Measurements from ENCODE around the gene GRM4. TPM values are rescaled to one million over a fixed set of nuclear protein-coding genes. Genes with fewer than 3 reads are reported as not detected.
A peak's percentile ranks its signal among the peaks of the same experiment; 100 is the strongest.

Gene GRM4
- total RNA-seq, 4 donors from 2014 or later = 0.19 TPM; not detected in 3

DNA sequence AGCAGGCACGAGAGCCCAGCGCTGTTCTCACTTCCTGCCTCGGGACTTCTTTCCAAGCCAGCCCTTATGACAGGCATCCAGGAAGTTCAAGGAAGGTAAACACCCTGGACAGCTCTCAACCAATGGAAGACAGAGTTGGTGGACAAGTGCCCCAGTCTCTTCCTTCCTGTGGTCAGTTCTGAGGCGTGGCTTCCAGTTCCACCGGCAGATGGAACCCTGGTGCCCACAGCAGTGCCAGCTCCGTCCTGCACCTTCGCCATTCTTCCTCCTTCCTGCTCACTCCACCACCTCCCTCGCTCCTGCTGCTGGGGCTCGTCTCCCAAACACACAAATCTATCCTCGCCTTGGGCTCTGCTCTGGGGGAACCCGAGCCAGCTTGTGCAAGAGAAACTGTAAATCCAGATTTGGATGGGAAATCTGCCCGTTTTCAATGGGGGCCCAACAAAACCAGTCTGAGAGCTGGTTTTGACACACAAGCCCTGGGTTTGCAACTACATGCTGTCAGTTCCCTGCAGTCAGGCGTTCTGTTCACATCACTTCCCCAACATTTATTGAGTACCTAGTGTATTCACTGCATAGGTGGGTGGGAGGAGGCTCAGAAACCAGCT is 162.7 kb downstream of the GRM4 start:
- TF ChIP-seq, protein P1, sequence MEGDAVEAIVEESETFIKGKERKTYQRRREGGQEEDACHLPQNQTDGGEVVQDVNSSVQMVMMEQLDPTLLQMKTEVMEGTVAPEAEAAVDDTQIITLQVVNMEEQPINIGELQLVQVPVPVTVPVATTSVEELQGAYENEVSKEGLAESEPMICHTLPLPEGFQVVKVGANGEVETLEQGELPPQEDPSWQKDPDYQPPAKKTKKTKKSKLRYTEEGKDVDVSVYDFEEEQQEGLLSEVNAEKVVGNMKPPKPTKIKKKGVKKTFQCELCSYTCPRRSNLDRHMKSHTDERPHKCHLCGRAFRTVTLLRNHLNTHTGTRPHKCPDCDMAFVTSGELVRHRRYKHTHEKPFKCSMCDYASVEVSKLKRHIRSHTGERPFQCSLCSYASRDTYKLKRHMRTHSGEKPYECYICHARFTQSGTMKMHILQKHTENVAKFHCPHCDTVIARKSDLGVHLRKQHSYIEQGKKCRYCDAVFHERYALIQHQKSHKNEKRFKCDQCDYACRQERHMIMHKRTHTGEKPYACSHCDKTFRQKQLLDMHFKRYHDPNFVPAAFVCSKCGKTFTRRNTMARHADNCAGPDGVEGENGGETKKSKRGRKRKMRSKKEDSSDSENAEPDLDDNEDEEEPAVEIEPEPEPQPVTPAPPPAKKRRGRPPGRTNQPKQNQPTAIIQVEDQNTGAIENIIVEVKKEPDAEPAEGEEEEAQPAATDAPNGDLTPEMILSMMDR (IDR thresholded peaks at IDR 0.05) = no peak
- TF ChIP-seq POLR2A (IDR thresholded peaks at IDR 0.05) = no peak
- no peak overlapping the region for H3K4me3 ChIP-seq (ENCODE audit: low read depth, poor library complexity, severe bottlenecking)
- peak; percentile 33 to 86 for DNase-seq (ENCODE audit: low spot score in 2 of 2)
- WGBS, 2 donors = 20 to 29% methylated on average over 13 of the region's 13 CpGs
- intact Hi-C loops (cut with DNase I; ENCODE audit: low total_unique reads) = no loop called here

DNA sequence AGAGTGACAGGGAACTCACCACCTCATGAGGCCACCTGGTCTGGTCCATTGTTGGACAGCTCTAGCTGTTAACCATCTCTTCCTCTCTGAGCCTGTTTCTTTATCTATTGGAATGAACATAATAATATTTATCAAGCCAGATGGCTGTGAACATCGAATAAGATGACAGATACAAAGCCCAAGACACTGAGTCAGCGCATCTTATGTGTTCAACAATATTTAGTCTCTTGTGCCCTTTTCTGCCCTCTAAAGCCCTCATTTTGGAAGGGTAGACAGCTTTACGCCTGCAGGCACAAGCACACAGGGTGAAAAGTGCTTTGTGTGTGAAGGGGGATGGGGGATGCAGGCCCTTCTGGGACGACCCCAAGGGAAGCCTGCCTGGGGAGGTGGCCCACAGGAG is 164.0 kb downstream of the GRM4 start:
- 83 to 88% methylated on average over 4 of the region's 4 CpGs for WGBS, 2 donors
- DNase-seq (ENCODE audit: low spot score in 2 of 2) = no peak
- no peak overlapping the region for H3K4me3 ChIP-seq (ENCODE audit: low read depth, poor library complexity, severe bottlenecking)
- intact Hi-C loops (cut with DNase I; ENCODE audit: low total_unique reads) = no loop called here
- TF ChIP-seq, protein P1 (IDR thresholded peaks at IDR 0.05) = no peak
- TF ChIP-seq POLR2A (IDR thresholded peaks at IDR 0.05) = no peak

DNA sequence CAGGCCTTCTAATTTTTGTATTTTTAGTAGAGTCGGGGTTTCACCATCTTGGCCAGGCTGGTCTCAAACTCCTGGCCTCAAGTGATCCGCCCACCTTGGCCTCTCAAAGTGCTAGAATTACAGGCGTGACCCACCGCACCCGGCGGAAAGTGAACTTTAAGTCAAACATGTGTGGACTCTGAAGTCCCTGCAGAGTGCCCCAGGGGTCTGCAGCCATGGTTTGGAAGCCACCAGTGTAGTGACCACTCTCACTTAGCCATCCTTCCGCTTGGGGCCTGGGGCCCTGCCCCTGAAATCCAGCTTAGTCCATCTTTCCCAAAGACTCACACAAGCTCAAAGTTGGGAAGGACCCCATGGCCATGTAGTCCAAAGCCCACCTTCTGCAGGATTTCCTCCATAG is 164.5 kb downstream of the GRM4 start:
- peak in 1 of 2 donors; percentile 56 for DNase-seq (ENCODE audit: low spot score in 2 of 2)
- intact Hi-C loops (cut with DNase I; ENCODE audit: low total_unique reads) = no loop called here
- 93 to 95% methylated on average over 7 of the region's 7 CpGs for WGBS, 2 donors
- no peak overlapping the region for H3K4me3 ChIP-seq (ENCODE audit: low read depth, poor library complexity, severe bottlenecking)
- TF ChIP-seq, protein P1 (IDR thresholded peaks at IDR 0.05) = no peak
- TF ChIP-seq POLR2A (IDR thresholded peaks at IDR 0.05) = no peak

DNA sequence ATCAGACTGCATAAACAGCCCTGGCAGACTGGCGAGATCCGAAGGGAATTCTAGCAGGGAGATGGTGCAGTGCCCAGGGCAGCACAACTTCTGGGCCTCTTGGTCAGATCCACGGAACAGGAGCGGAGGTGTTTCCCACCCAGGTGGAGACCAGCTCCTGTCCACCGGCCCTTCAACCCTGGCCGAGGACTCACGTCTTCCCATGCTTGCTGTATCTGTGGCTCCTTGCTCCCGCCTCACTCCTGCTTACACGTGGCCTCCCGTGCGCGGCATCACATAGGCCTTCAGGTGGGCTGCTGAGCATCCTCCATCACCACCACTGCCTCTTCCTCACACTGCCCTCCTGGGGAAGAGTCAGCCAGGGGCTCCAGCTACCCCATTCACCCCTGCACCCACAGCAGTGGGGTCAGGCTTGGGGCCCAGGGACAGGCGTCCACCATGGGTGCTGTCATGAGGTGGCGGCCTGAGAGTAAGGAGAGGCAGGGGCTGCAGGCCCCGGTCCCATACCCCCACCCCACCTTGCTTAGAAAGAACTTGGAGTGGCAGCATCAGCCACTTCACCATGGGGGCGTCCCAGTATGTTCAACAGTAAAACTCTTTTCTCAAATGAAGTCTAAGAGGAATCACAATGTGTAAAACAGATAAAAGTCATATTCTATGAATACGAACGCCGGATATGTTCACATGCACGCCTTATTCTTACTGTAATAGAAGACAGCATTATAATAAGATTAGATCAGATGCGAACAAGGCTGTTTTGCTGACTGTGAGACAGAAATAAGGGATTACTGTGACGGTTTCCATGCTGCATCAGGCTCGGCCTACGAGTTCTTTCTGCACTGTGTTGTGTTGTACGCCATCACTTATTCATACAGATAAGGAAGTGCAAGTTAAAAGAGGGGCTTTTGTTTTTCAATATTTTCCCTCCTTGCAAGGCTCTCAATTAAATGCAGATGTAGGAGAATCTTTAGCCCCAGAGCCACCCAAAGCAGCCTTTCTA is 165.4 kb downstream of the GRM4 start:
- H3K4me3 ChIP-seq (ENCODE audit: low read depth, poor library complexity, severe bottlenecking) = no peak overlapping the region
- TF ChIP-seq POLR2A (IDR thresholded peaks at IDR 0.05) = no peak
- TF ChIP-seq, protein P1 (IDR thresholded peaks at IDR 0.05) = no peak
- 87 to 89% methylated on average over 23 to 25 of the region's 25 CpGs for WGBS, 2 donors
- DNase-seq (ENCODE audit: low spot score in 2 of 2) = peak in 1 of 2 donors; percentile 79
- intact Hi-C loops (cut with DNase I; ENCODE audit: low total_unique reads) = no loop called here

DNA sequence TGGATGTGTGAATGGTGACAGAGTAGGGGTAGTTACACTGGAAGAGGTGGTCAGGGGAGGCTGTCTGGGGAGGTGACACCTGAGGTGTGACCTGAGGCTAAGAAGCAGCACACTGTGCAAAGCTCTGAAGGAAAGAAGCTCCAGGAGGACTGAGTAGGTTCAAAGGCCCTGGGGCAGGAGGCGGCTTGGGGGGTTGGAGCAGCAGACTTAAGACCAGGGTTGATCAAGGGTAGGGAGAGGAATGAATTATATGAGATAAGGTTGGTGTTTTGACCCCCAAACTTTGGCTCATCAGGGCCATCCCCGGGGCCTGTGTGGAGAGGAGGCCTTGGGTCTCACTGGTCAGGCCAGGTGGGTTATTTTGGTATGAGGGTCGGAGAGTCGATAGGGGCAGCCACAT is 166.1 kb downstream of the GRM4 start:
- TF ChIP-seq, protein P1 (IDR thresholded peaks at IDR 0.05) = no peak
- TF ChIP-seq POLR2A (IDR thresholded peaks at IDR 0.05) = no peak
- intact Hi-C loops (cut with DNase I; ENCODE audit: low total_unique reads) = no loop called here
- WGBS, 2 donors = 91 to 93% methylated on average over 4 of the region's 4 CpGs
- no peak overlapping the region for H3K4me3 ChIP-seq (ENCODE audit: low read depth, poor library complexity, severe bottlenecking)
- peak in 1 of 2 donors; percentile 67 for DNase-seq (ENCODE audit: low spot score in 2 of 2)
